Hepatocyte (in vitro differentiated cells): ENCODE measurements around the gene AP3S1. TPM values are rescaled to one million over a fixed set of nuclear protein-coding genes. Genes with fewer than 3 reads are reported as not detected.

Experiments
- DNase-seq: peaks from one replicate; pipeline ENCODE4 v3.0.0-alpha.2; 2016; ENCODE audit warnings: low spot score
- H2AFZ ChIP-seq: fragments of 200-600 bp; sonication (generic); 2 replicates; pipeline ENCODE4 v1.6.0; 2016; ENCODE audit warnings: antibody characterized with exemption, mild to moderate bottlenecking
- H3K27ac ChIP-seq: fragments of 200-600 bp; sonication (generic); 2 replicates; pipeline ENCODE4 v1.5.1; 2016; ENCODE audit warnings: mild to moderate bottlenecking
- H3K27me3 ChIP-seq: fragments of 200-600 bp; sonication (generic); 2 replicates; pipeline ENCODE4 v1.6.1; 2016
- H3K36me3 ChIP-seq: fragments of 200-600 bp; sonication (generic); replicated peaks from 2 replicates; pipeline ENCODE4 v1.5.1; 2016; ENCODE audit warnings: low read depth; ENCODE audit not compliant: insufficient read depth
- H3K4me1 ChIP-seq: fragments of 200-600 bp; sonication (generic); 2 replicates; pipeline ENCODE4 v1.5.1; 2016; ENCODE audit warnings: mild to moderate bottlenecking, moderate library complexity; ENCODE audit not compliant: insufficient read depth
- H3K4me2 ChIP-seq: fragments of 200-600 bp; sonication (generic); 2 replicates; pipeline ENCODE4 v1.6.0; 2016
- H3K4me3 ChIP-seq: fragments of 200-600 bp; sonication (generic); 2 replicates; pipeline ENCODE4 v1.5.1; 2016; ENCODE audit warnings: mild to moderate bottlenecking
- H3K79me2 ChIP-seq: fragments of 200-600 bp; sonication (generic); 2 replicates; pipeline ENCODE4 v1.6.0; 2017; ENCODE audit warnings: mild to moderate bottlenecking
- H3K9me2 ChIP-seq: fragments of 200-600 bp; sonication (generic); replicated peaks from 2 replicates; pipeline ENCODE4 v1.6.0; 2017; ENCODE audit warnings: mild to moderate bottlenecking; ENCODE audit not compliant: insufficient read depth
- H3K9me3 ChIP-seq: fragments of 200-600 bp; sonication (generic); 2 replicates; pipeline ENCODE4 v1.5.1; 2016; ENCODE audit warnings: low read depth, mild to moderate bottlenecking
- H4K20me1 ChIP-seq: fragments of 200-600 bp; sonication (generic); 2 replicates; pipeline ENCODE4 v1.6.0; 2016; ENCODE audit warnings: mild to moderate bottlenecking; ENCODE audit not compliant: insufficient read depth, poor library complexity, severe bottlenecking
- CTCF ChIP-seq: fragments of 200-600 bp; sonication (generic); IDR thresholded peaks from 2 replicates; pipeline ENCODE4 v1.5.1; 2016; ENCODE audit warnings: antibody characterized with exemption, mild to moderate bottlenecking; ENCODE audit not compliant: poor library complexity
- EZH2 ChIP-seq: fragments of 200-600 bp; sonication (generic); IDR thresholded peaks from 2 replicates; pipeline ENCODE4 v1.6.1; 2016; ENCODE audit warnings: antibody characterized with exemption, mild to moderate bottlenecking, borderline replicate concordance
- EZH2phosphoT487 ChIP-seq: fragments of 200-600 bp; sonication (generic); IDR thresholded peaks from one replicate; pipeline ENCODE4 v1.6.1; 2018; ENCODE audit warnings: antibody characterized with exemption, mild to moderate bottlenecking, low read depth, moderate library complexity; ENCODE audit not compliant: unreplicated experiment, severe bottlenecking
- WGBS: methylation state at CpG from one replicate; pipeline ENCODE4 v1.1.6; 2016; ENCODE audit warnings: low lambda C conversion rate; ENCODE audit errors: missing lambda C conversion rate; 5-methylcytosine and 5-hydroxymethylcytosine counted together
- polyA plus RNA-seq: library from polyadenylated mRNA; unstranded; fragments of >200 nt; fragmentation: Nextera tagmentation; extraction: Ambion mirVana; gene quantifications from 2 replicates; pipeline ENCODE4 v1.2.1, GENCODE V29; 2016
- total RNA-seq: library from RNA; depleted of rRNA; stranded (reverse); fragments of >200 nt; gene quantifications from 2 replicates; pipeline ENCODE4 v1.2.3, GENCODE V29; 2014

AP3S1 gene
- total and polyA plus RNA-seq, 2 experiments from 2014 or later, result 148 to 362 TPM

- Histone ChIP-seq H3K27me3 (peaks cover 17% of the 10 kb centered on the region), H3K4me3 (no peak overlapping the region), H3K27ac (no peak overlapping the region), H3K9me2 (no peaks in the 10 kb centered on the region), H2AFZ (peak overlapping the region; percentile 60), H3K4me1 (no peaks in the 10 kb centered on the region), H3K36me3 (no peaks in the 10 kb centered on the region), H3K9me3 (no peaks in the 10 kb centered on the region), H4K20me1 (no peaks in the 10 kb centered on the region), H3K79me2 (no peaks in the 10 kb centered on the region), H3K4me2 (peak overlapping the region; percentile 84)
- TF ChIP-seq EZH2phosphoT487 (no peak), CTCF (no peak), EZH2 (no peak)
- 49% methylated on average over 42 of the region's 42 CpGs for WGBS
- no peak for DNase-seq
These were observed 119.9 kb downstream of the AP3S1 start for GRCh38 chr5:115961381-115962238.

- Histone ChIP-seq H3K27ac (no peak within 1 kb of the TSS), H3K27me3 (peaks cover 17% of the 10 kb centered on the region), H3K36me3 (no peaks in the 10 kb centered on the region), H3K79me2 (no peaks in the 10 kb centered on the region), H4K20me1 (no peaks in the 10 kb centered on the region), H3K9me3 (no peaks in the 10 kb centered on the region), H3K4me2 (peak within 1 kb of the TSS; percentile 84), H3K9me2 (no peaks in the 10 kb centered on the region), H2AFZ (peak within 1 kb of the TSS; percentile 60), H3K4me1 (no peaks in the 10 kb centered on the region), H3K4me3 (no peak within 1 kb of the TSS)
- WGBS, result 50% methylated on average over 13 of the region's 18 CpGs
- no peak for DNase-seq
- TF ChIP-seq EZH2phosphoT487 (no peak), EZH2 (no peak), CTCF (no peak)
These were observed 120.5 kb downstream of the AP3S1 start, which contains the start of gene LVRN for GRCh38 chr5:115962239-115962564. Gene LVRN (plus strand): TSS chr5:115962475. CDS start chr5:115962618, 143 bp downstream.

GRCh38 chr5:115962565-115963402 is 121.0 kb downstream of the AP3S1 start:
- TF ChIP-seq CTCF (no peak), EZH2 (no peak), EZH2phosphoT487 (no peak)
- WGBS, result 44% methylated on average over 55 of the region's 71 CpGs
- no peaks in the 10 kb centered on the region for H4K20me1 ChIP-seq
- H3K9me2 ChIP-seq, result no peaks in the 10 kb centered on the region
- no peak for DNase-seq
- peaks cover 17% of the 10 kb centered on the region for H3K27me3 ChIP-seq
- peak overlapping the region; percentile 84 for H3K4me2 ChIP-seq
- H3K4me1 ChIP-seq, result no peaks in the 10 kb centered on the region
- peak overlapping the region; percentile 60 for H2AFZ ChIP-seq
- H3K9me3 ChIP-seq, result no peaks in the 10 kb centered on the region
- H3K4me3 ChIP-seq, result no peak overlapping the region
- no peaks in the 10 kb centered on the region for H3K36me3 ChIP-seq
- no peak overlapping the region for H3K27ac ChIP-seq
- no peaks in the 10 kb centered on the region for H3K79me2 ChIP-seq
